GM04504 (cell line): ENCODE data around the gene GBP5.
"Not testable (repeated sequence)": the region's sequence is repeated elsewhere in the genome, so short reads cannot be mapped to it uniquely, and the experiment has no call there.

Experiments
- DNase-seq: peaks from one replicate; pipeline ENCODE4 v3.0.0-alpha.2; 2012; ENCODE audit warnings: low read depth

GBP5 gene

GRCh38 chr1:89280766-89281165 is 8.1 kb upstream of the GBP5 start:
- no peak for DNase-seq

GRCh38 chr1:89279011-89279466 is 6.4 kb upstream of the GBP5 start:
- DNase-seq = no peak

- DNase-seq = no peak
Observed at GRCh38 chr1:89277725-89278124, 5.1 kb upstream of the GBP5 start.

- DNase-seq = no peak
Observed at GRCh38 chr1:89276690-89277089, 4.0 kb upstream of the GBP5 start.

- peak; percentile 82 for DNase-seq
Observed at GRCh38 chr1:89274411-89274857, 1.8 kb upstream of the GBP5 start.

- no peak for DNase-seq
Observed at GRCh38 chr1:89273324-89273778, 691 bp upstream of the GBP5 start.

GRCh38 chr1:89271341-89272015 is 1.2 kb downstream of the GBP5 start:
- DNase-seq = peak; percentile 72

- DNase-seq = no peak
Observed at GRCh38 chr1:89270423-89270822, 2.2 kb downstream of the GBP5 start.

- no peak for DNase-seq
Observed at GRCh38 chr1:89269277-89269676, 3.4 kb downstream of the GBP5 start.

GRCh38 chr1:89262643-89263042 is 10.0 kb downstream of the GBP5 start:
- peak; percentile 65 for DNase-seq

GRCh38 chr1:89261926-89262515 is 10.6 kb downstream of the GBP5 start:
- DNase-seq = no peak

GRCh38 chr1:89260566-89261255 is 11.9 kb downstream of the GBP5 start:
- peak; percentile 40 for DNase-seq

GRCh38 chr1:89260042-89260441 is 12.6 kb downstream of the GBP5 start:
- no peak for DNase-seq

- DNase-seq = no peak
Observed at GRCh38 chr1:89259283-89259971, 13.2 kb downstream of the GBP5 start.

GRCh38 chr1:89257041-89257440 is 15.6 kb downstream of the GBP5 start:
- no peak for DNase-seq

- not testable (repeated sequence) for DNase-seq
Observed at GRCh38 chr1:89255581-89255980, 17.1 kb downstream of the GBP5 start.

GRCh38 chr1:89254658-89255287 is 17.9 kb downstream of the GBP5 start:
- no peak for DNase-seq

GRCh38 chr1:89243046-89243445 is 29.6 kb downstream of the GBP5 start:
- DNase-seq = no peak
